CD14-positive monocyte (primary cell): ENCODE data around the gene SRF. TPM values are rescaled to one million over a fixed set of nuclear protein-coding genes. Genes with fewer than 3 reads are reported as not detected.

Experiments
- DNase-seq, 3 donors: peaks; one replicate each; pipeline ENCODE4 v3.0.0-alpha.2; 2011 to 2022
- H2AFZ ChIP-seq: 2 replicates; pipeline ENCODE4 v1.6.0; 2012; ENCODE audit warnings: mild to moderate bottlenecking, low read depth, low read length, inconsistent platforms; ENCODE audit not compliant: insufficient read depth, poor library complexity, severe bottlenecking
- H3K27ac ChIP-seq, 2 donors: 1 replicate in 1 of 2; 2 replicates in 1 of 2; pipeline ENCODE4 v1.5.1; 2012 to 2013; ENCODE audit warnings: low read length in 2 of 2, control low read depth in 1 of 2, inconsistent platforms in 1 of 2, low read depth in 1 of 2, mild to moderate bottlenecking in 1 of 2
- H3K27me3 ChIP-seq, 2 donors: one replicate each; pipeline versions ENCODE4 v1.6.0 to v1.6.1; 2011 to 2013; ENCODE audit warnings: low read length in 2 of 2; ENCODE audit not compliant: control insufficient read depth in 2 of 2, insufficient read depth in 2 of 2
- H3K36me3 ChIP-seq, 2 donors: replicated peaks in 1 of 2; 1 replicate in 1 of 2; 2 replicates in 1 of 2; pipeline versions ENCODE4 v1.5.1 to v1.6.1; 2012 to 2013; ENCODE audit warnings: low read length in 2 of 2, control low read depth in 1 of 2, inconsistent platforms in 1 of 2, mild to moderate bottlenecking in 1 of 2; ENCODE audit not compliant: insufficient read depth in 2 of 2, control insufficient read depth in 1 of 2
- H3K4me1 ChIP-seq, 2 donors: 1 replicate in 1 of 2; 2 replicates in 1 of 2; pipeline versions ENCODE4 v1.5.1 to v1.6.1; 2012 to 2013; ENCODE audit warnings: low read length in 2 of 2, control low read depth in 1 of 2, inconsistent platforms in 1 of 2, mild to moderate bottlenecking in 1 of 2, moderate library complexity in 1 of 2; ENCODE audit not compliant: insufficient read depth in 2 of 2, control insufficient read depth in 1 of 2
- H3K4me2 ChIP-seq: replicated peaks from 2 replicates; pipeline ENCODE3; 2012; ENCODE audit warnings: low read length, moderate library complexity, mild to moderate bottlenecking; ENCODE audit not compliant: poor library complexity, severe bottlenecking; ENCODE audit errors: extremely low read depth
- H3K4me3 ChIP-seq, 3 experiments: fragments of 200-600 bp in 1 of 3; sonication (generic) in 1 of 3; replicated peaks in 1 of 3; 1 replicate in 2 of 3; 2 replicates in 1 of 3; pipeline ENCODE4 v1.5.1; 2011 to 2013; ENCODE audit warnings: low read length in 3 of 3, mild to moderate bottlenecking in 3 of 3, control low read depth in 2 of 3, low read depth in 2 of 3, inconsistent platforms in 1 of 3, moderate library complexity in 1 of 3
- H3K79me2 ChIP-seq: 2 replicates; pipeline ENCODE4 v1.6.0; 2012; ENCODE audit warnings: mild to moderate bottlenecking, control low read depth, inconsistent platforms, low read length, moderate library complexity; ENCODE audit not compliant: insufficient read depth
- H3K9ac ChIP-seq: 2 replicates; pipeline ENCODE4 v1.6.0; 2017; ENCODE audit warnings: low read length, mild to moderate bottlenecking; ENCODE audit not compliant: insufficient read depth, poor library complexity, severe bottlenecking
- H3K9me3 ChIP-seq, 2 donors: replicated peaks in 1 of 2; 1 replicate in 1 of 2; 2 replicates in 1 of 2; pipeline versions ENCODE4 v1.5.1 to v1.6.1; 2012 to 2013; ENCODE audit warnings: low read length in 2 of 2, control low read depth in 1 of 2; ENCODE audit not compliant: control insufficient read depth in 1 of 2, insufficient read depth in 1 of 2
- H4K20me1 ChIP-seq: 2 replicates; pipeline ENCODE4 v1.6.0; 2012; ENCODE audit warnings: mild to moderate bottlenecking, low read length, control low read depth, moderate library complexity; ENCODE audit not compliant: insufficient read depth
- H3K27ac Mint-ChIP-seq, 7 donors: one replicate each; pipeline ENCODE4 v1.8.0; 2020; ENCODE audit warnings: mild to moderate bottlenecking in 7 of 7, mixed read lengths in 7 of 7, moderate library complexity in 6 of 7, inconsistent platforms in 2 of 7
- H3K27me3 Mint-ChIP-seq, 3 donors: one replicate each; pipeline ENCODE4 v1.8.0; 2021 to 2022; ENCODE audit warnings: low read depth in 3 of 3, mild to moderate bottlenecking in 3 of 3, mixed read lengths in 3 of 3, moderate library complexity in 3 of 3, inconsistent platforms in 1 of 3
- H3K36me3 Mint-ChIP-seq, 2 donors: one replicate each; pipeline ENCODE4 v1.8.0; 2020; ENCODE audit warnings: mixed read lengths in 2 of 2, inconsistent platforms in 1 of 2, mild to moderate bottlenecking in 1 of 2
- H3K4me1 Mint-ChIP-seq: one replicate; pipeline ENCODE4 v1.8.0; 2020; ENCODE audit warnings: mild to moderate bottlenecking, mixed read lengths
- H3K4me3 Mint-ChIP-seq, 2 donors: one replicate each; pipeline ENCODE4 v1.8.0; 2020; ENCODE audit warnings: mild to moderate bottlenecking in 2 of 2, mixed read lengths in 2 of 2, moderate library complexity in 1 of 2
- H3K9me3 Mint-ChIP-seq, 7 donors: one replicate each; pipeline ENCODE4 v1.8.0; 2020 to 2022; ENCODE audit warnings: mixed read lengths in 7 of 7, mild to moderate bottlenecking in 6 of 7, moderate library complexity in 6 of 7, inconsistent platforms in 2 of 7
- CTCF ChIP-seq: fragments of 200-600 bp; IDR thresholded peaks from one replicate; pipeline ENCODE4 v1.8.0; 2022; ENCODE audit warnings: antibody characterized with exemption, mild to moderate bottlenecking
- WGBS: methylation state at CpG from one replicate; pipeline ENCODE4 v1.1.5; 2013; ENCODE audit warnings: missing lambda C conversion rate; ENCODE audit not compliant: insufficient coverage; 5-methylcytosine and 5-hydroxymethylcytosine counted together
- intact Hi-C, 2 donors: fragments of 100-400 bp; cut with micrococcal nuclease; formaldehyde crosslinking; loops; one replicate each; pipeline versions ENCODE4 v1.15.0 to v1.15.1; 2023
- polyA plus RNA-seq, 3 donors: library from polyadenylated mRNA; depleted of rRNA in 1 of 3; unstranded in 2 of 3; stranded (reverse) in 1 of 3; fragments of 300-500 nt in 2 of 3; fragments of >200 nt in 1 of 3; fragmentation: Illumina TruSeq in 2 of 3; gene quantifications; 1 replicate in 2 of 3; 2 replicates in 1 of 3; pipeline ENCODE4 v1.2.3, GENCODE V29; 2012 to 2021

Gene SRF
- polyA plus RNA-seq, 3 donors: 3.6 to 26.9 (median 3.8) TPM

- no peaks in the 10 kb centered on the region for H3K79me2 ChIP-seq
- Mint-ChIP-seq H3K9me3 (no peaks in the 10 kb centered on the region), H3K4me1 (no peaks in the 10 kb centered on the region), H3K27ac (peak overlapping the region in 4 of 7 donors; percentile 5 to 48 (median 15)), H3K27me3 (no peaks in the 10 kb centered on the region), H3K36me3 (peaks cover 66 to 69% of the 10 kb centered on the region in 2 donors), H3K4me3 (no peak overlapping the region)
- H4K20me1 ChIP-seq: no peaks in the 10 kb centered on the region
- H3K4me1 ChIP-seq: no peaks in the 10 kb centered on the region
- H2AFZ ChIP-seq: no peak overlapping the region
- DNase-seq: no peak
- intact Hi-C loops: no loop called here
- H3K27ac ChIP-seq: no peak overlapping the region
- no peak overlapping the region for H3K4me3 ChIP-seq
- H3K36me3 ChIP-seq: peaks cover 59 to 86% of the 10 kb centered on the region in 2 donors
- H3K9ac ChIP-seq: no peak overlapping the region
- TF ChIP-seq CTCF: no peak
- H3K4me2 ChIP-seq: no peak overlapping the region
- no peaks in the 10 kb centered on the region for H3K9me3 ChIP-seq
- no CpG with 5 or more reads among the region's 6 CpGs for WGBS
- no peaks in the 10 kb centered on the region for H3K27me3 ChIP-seq
Observed at GRCh38 chr6:43200541-43200940, 29.5 kb downstream of the SRF start.

- no peak overlapping the region for H3K4me3 ChIP-seq
- Mint-ChIP-seq H3K27me3 (no peaks in the 10 kb centered on the region), H3K4me1 (no peaks in the 10 kb centered on the region), H3K9me3 (peaks cover 0 to 2% (median 0%) of the 10 kb centered on the region in 7 donors), H3K4me3 (no peak overlapping the region), H3K36me3 (peaks cover 60 to 61% of the 10 kb centered on the region in 2 donors), H3K27ac (peak overlapping the region in 1 of 7 donors; percentile 44)
- no peaks in the 10 kb centered on the region for H3K79me2 ChIP-seq
- no peak overlapping the region for H3K27ac ChIP-seq
- H4K20me1 ChIP-seq: no peaks in the 10 kb centered on the region
- intact Hi-C loops: no loop called here
- no peaks in the 10 kb centered on the region for H3K27me3 ChIP-seq
- H3K4me1 ChIP-seq: no peaks in the 10 kb centered on the region
- H3K9ac ChIP-seq: no peak overlapping the region
- WGBS: no CpG with 5 or more reads among the region's 5 CpGs
- peaks cover 47 to 67% of the 10 kb centered on the region in 2 donors for H3K36me3 ChIP-seq
- no peak for DNase-seq
- no peak overlapping the region for H2AFZ ChIP-seq
- H3K9me3 ChIP-seq: no peaks in the 10 kb centered on the region
- no peak for TF ChIP-seq CTCF
- no peak overlapping the region for H3K4me2 ChIP-seq
Observed at GRCh38 chr6:43202451-43202850, 31.4 kb downstream of the SRF start.
